GM19035 (cell line): ENCODE data around the gene STARD3.
"Not testable (repeated sequence)": the region's sequence is repeated elsewhere in the genome, so short reads cannot be mapped to it uniquely, and the experiment has no call there.

ENCODE experiments used
- ATAC-seq: cut with Tn5 transposase; IDR thresholded peaks from one replicate; pipeline ENCODE4 v1.9.1; 2021; ENCODE audit not compliant: unreplicated experiment

Gene STARD3

GRCh38 chr17:39706921-39707337 is 70.0 kb downstream of the STARD3 start:
- ATAC-seq: no peak

- no peak for ATAC-seq
Observed at GRCh38 chr17:39709319-39709997, 72.5 kb downstream of the STARD3 start.

GRCh38 chr17:39709998-39710964 is 73.3 kb downstream of the STARD3 start:
- no peak for ATAC-seq

- not testable (repeated sequence) for ATAC-seq
Observed at GRCh38 chr17:39711071-39711470, 74.1 kb downstream of the STARD3 start.

- no peak for ATAC-seq
Observed at GRCh38 chr17:39711851-39712250, 74.9 kb downstream of the STARD3 start.
